ENCODE measurements around the gene RIMBP2.

The RIMBP2 gene

GRCh38 chr12:130495156-130495555 is 220.9 kb downstream of the RIMBP2 start:
- H3K4me1 Mint-ChIP-seq: no peaks in the 10 kb centered on the region
- peaks cover 7% of the 10 kb centered on the region for H3K9me3 Mint-ChIP-seq
- no peak overlapping the region for H3K4me3 Mint-ChIP-seq
- ATAC-seq: no peak
- H3K36me3 Mint-ChIP-seq: no peaks in the 10 kb centered on the region
- no peak overlapping the region for H3K27ac Mint-ChIP-seq
- H3K27me3 Mint-ChIP-seq: no peaks in the 10 kb centered on the region

- H3K4me3 Mint-ChIP-seq: no peak overlapping the region
- H3K27ac Mint-ChIP-seq: no peak overlapping the region
Observed at GRCh38 chr12:130494736-130495135, 221.4 kb downstream of the RIMBP2 start.

GRCh38 chr12:130493951-130494350 is 222.1 kb downstream of the RIMBP2 start:
- ATAC-seq: no peak

More at GRCh38 chr12:130494736-130495135, 221.4 kb downstream of the RIMBP2 start:
- no peak for ATAC-seq
- Mint-ChIP-seq H3K27me3 (no peaks in the 10 kb centered on the region), H3K4me1 (no peaks in the 10 kb centered on the region), H3K9me3 (peaks cover 7% of the 10 kb centered on the region), H3K36me3 (no peaks in the 10 kb centered on the region)

DNA sequence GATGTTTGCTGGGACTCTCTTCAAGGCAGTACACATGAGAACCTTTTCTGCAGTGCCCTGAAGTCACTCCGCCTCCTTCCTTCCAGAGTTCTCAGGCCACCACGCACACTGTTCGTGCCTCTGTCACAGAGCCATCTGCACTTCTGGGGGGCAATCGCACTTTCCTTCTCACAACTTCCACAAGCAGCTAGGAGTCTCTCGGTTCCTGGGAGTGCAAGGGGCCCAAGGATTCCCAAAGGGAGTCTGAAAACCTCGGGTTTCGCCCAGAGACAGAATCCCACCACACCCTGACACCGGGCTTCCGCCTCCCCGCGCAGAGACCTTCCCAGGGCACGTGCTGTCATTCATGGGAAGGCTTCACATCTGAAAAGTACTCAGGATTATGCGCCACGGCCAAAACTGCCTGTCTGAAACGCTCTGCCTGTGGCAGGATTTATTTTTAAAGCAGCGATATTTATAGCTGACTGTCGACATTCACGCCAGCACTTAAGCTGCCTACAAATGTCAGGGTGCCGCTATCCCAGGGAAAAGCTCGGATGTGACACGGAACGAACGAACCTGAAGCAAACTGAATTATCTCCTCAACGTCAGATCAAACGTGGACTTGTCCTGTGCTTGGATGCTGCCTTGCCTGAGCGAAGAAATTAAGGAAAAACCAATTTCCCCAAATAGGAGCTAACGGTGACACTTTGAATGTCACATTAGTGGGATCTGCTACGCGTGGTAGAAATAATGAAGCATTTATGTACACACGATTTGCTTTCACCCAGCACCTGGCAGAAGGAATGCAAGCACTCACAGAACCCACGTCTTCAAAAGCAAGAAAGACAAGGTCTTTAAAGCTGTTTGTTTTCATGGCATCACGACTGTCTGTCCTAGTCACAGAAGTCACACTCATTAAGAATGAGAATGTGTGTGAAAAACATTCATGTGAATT is 224.4 kb downstream of the RIMBP2 start:
- Mint-ChIP-seq H3K4me3 (no peak overlapping the region), H3K27me3 (no peaks in the 10 kb centered on the region), H3K27ac (no peak overlapping the region), H3K4me1 (no peaks in the 10 kb centered on the region), H3K36me3 (no peaks in the 10 kb centered on the region), H3K9me3 (peaks cover 2% of the 10 kb centered on the region)
- ATAC-seq: no peak

More at GRCh38 chr12:130493951-130494350, 222.1 kb downstream of the RIMBP2 start:
- Mint-ChIP-seq H3K36me3 (no peaks in the 10 kb centered on the region), H3K4me1 (no peaks in the 10 kb centered on the region), H3K27me3 (no peaks in the 10 kb centered on the region), H3K4me3 (no peak overlapping the region), H3K9me3 (peaks cover 3% of the 10 kb centered on the region), H3K27ac (no peak overlapping the region)

- H3K27ac Mint-ChIP-seq: no peak overlapping the region
- no peaks in the 10 kb centered on the region for H3K27me3 Mint-ChIP-seq
- H3K4me3 Mint-ChIP-seq: no peak overlapping the region
- no peaks in the 10 kb centered on the region for H3K36me3 Mint-ChIP-seq
- no peak for ATAC-seq
- peaks cover 2% of the 10 kb centered on the region for H3K9me3 Mint-ChIP-seq
- no peaks in the 10 kb centered on the region for H3K4me1 Mint-ChIP-seq
Observed at GRCh38 chr12:130490674-130491073, 225.4 kb downstream of the RIMBP2 start.

GRCh38 chr12:130489293-130489692 is 226.8 kb downstream of the RIMBP2 start:
- ATAC-seq: peak; percentile 18
- no peaks in the 10 kb centered on the region for H3K36me3 Mint-ChIP-seq
- no peaks in the 10 kb centered on the region for H3K27me3 Mint-ChIP-seq
- peaks cover 2% of the 10 kb centered on the region for H3K9me3 Mint-ChIP-seq
- no peak overlapping the region for H3K4me3 Mint-ChIP-seq
- no peaks in the 10 kb centered on the region for H3K4me1 Mint-ChIP-seq
- H3K27ac Mint-ChIP-seq: no peak overlapping the region

GRCh38 chr12:130488358-130488710 is 227.8 kb downstream of the RIMBP2 start:
- H3K27me3 Mint-ChIP-seq: no peaks in the 10 kb centered on the region
- no peaks in the 10 kb centered on the region for H3K36me3 Mint-ChIP-seq
- no peak for ATAC-seq
- H3K4me1 Mint-ChIP-seq: no peaks in the 10 kb centered on the region
- no peak overlapping the region for H3K27ac Mint-ChIP-seq
- H3K4me3 Mint-ChIP-seq: no peak overlapping the region
- H3K9me3 Mint-ChIP-seq: peaks cover 2% of the 10 kb centered on the region

GRCh38 chr12:130487636-130488357 is 228.3 kb downstream of the RIMBP2 start:
- H3K27ac Mint-ChIP-seq: no peak overlapping the region
- H3K36me3 Mint-ChIP-seq: no peaks in the 10 kb centered on the region
- H3K27me3 Mint-ChIP-seq: no peaks in the 10 kb centered on the region
- H3K4me3 Mint-ChIP-seq: no peak overlapping the region
- H3K9me3 Mint-ChIP-seq: peaks cover 2% of the 10 kb centered on the region
- ATAC-seq: no peak
- no peaks in the 10 kb centered on the region for H3K4me1 Mint-ChIP-seq

DNA sequence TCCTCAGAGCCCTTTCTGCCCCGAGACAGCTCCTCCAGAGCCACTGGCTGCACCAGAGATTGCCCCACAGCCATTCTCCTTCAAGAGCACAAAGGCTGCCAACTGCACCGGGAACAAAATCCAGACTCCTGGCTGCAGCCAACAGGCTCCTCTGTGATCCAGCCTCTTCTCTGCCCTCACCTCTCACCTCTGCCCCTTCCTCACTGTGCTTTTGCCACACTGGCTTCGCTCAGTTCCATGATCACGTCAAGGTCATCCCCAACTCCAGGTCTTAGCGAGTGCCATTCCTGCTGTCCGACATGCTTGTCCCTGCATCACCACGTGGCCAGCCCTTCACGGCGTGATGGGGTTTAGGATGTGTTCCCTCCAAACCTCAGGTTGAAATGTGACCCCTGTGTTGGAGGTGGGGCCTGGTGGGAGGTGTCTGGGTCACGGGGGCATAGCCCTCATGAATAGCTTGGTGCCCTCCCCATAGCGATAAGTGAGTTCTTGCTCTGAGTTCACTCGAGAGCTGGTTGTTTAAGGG is 229.1 kb downstream of the RIMBP2 start:
- Mint-ChIP-seq H3K36me3 (no peaks in the 10 kb centered on the region), H3K4me1 (no peaks in the 10 kb centered on the region), H3K9me3 (peaks cover 2% of the 10 kb centered on the region), H3K4me3 (no peak overlapping the region), H3K27me3 (no peaks in the 10 kb centered on the region), H3K27ac (no peak overlapping the region)
- no peak for ATAC-seq

DNA sequence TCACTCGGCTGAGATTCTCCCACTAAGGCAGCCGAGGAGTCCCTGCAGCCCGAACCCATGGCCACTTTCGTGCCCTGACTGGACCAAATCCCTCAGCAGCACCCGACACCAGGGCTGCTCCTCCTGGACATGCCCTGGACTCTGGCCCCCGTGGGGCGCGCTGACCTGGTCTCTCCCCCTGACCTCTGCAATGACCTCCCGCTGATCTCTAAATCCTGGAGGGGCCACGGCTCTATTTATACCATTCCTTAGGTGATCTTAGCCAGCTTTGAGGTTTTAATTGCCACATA is 230.0 kb downstream of the RIMBP2 start:
- H3K36me3 Mint-ChIP-seq: no peaks in the 10 kb centered on the region
- H3K27me3 Mint-ChIP-seq: peaks cover 2% of the 10 kb centered on the region
- H3K4me3 Mint-ChIP-seq: no peak overlapping the region
- peaks cover 2% of the 10 kb centered on the region for H3K9me3 Mint-ChIP-seq
- H3K4me1 Mint-ChIP-seq: no peaks in the 10 kb centered on the region
- ATAC-seq: no peak
- no peak overlapping the region for H3K27ac Mint-ChIP-seq

- Mint-ChIP-seq H3K4me3 (no peak overlapping the region), H3K27me3 (peaks cover 8% of the 10 kb centered on the region), H3K9me3 (peaks cover 2% of the 10 kb centered on the region), H3K36me3 (no peaks in the 10 kb centered on the region), H3K27ac (no peak overlapping the region), H3K4me1 (no peaks in the 10 kb centered on the region)
- no peak for ATAC-seq
Observed at GRCh38 chr12:130485291-130486145, 230.6 kb downstream of the RIMBP2 start.

GRCh38 chr12:130484221-130484620 is 231.9 kb downstream of the RIMBP2 start:
- Mint-ChIP-seq H3K27me3 (peaks cover 9% of the 10 kb centered on the region), H3K9me3 (peaks cover 2% of the 10 kb centered on the region), H3K27ac (no peak overlapping the region), H3K4me1 (no peaks in the 10 kb centered on the region), H3K4me3 (no peak overlapping the region), H3K36me3 (no peaks in the 10 kb centered on the region)
- no peak for ATAC-seq

DNA sequence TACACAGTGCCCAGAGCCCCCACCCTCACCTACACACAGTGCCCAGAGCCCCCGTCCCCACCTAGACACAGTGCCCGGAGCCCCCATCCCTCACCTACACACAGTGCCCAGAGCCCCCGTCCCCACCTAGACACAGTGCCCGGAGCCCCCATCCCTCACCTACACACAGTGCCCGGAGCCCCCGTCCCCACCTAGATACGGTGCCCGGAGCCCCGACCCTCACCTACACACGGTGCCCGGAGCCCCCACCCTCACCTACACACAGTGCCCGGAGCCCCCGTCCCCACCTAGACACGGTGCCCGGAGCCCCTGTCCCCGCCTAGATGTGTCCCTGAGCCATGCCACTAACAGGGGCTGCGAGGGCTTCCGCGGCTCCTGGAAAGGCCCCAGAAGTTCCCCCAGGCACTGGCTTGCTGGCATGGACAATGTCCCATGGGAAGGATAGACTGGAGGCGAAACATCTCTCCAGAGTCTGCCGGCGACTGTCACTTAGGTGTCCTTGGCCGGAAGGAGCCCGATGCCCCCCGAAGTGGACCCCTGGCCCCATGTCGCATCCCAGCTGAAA is 232.4 kb downstream of the RIMBP2 start:
- H3K27ac Mint-ChIP-seq: no peak overlapping the region
- peaks cover 2% of the 10 kb centered on the region for H3K9me3 Mint-ChIP-seq
- H3K4me1 Mint-ChIP-seq: no peaks in the 10 kb centered on the region
- no peak overlapping the region for H3K4me3 Mint-ChIP-seq
- H3K27me3 Mint-ChIP-seq: peaks cover 9% of the 10 kb centered on the region
- H3K36me3 Mint-ChIP-seq: no peaks in the 10 kb centered on the region
- ATAC-seq: no peak

DNA sequence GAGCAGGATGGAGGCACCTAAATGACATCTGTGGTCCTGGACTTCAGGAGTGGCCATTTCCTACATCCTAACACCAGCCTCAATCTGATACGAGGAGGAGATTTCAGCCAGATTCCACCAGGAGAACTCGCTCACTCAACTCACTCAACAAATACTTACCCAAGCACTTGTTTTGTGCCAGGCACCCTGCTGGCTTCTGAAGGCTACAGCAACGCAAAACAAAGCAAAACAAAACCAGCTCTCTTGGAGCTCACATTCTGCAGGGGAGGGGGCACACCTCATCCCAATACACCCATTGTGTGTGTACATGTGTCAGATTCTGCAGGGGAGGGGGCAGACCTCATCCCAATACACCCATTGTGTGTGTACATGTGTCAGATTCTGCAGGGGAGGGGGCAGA is 233.7 kb downstream of the RIMBP2 start:
- Mint-ChIP-seq H3K4me3 (no peak overlapping the region), H3K9me3 (peaks cover 2% of the 10 kb centered on the region), H3K4me1 (no peaks in the 10 kb centered on the region), H3K36me3 (no peaks in the 10 kb centered on the region), H3K27me3 (peaks cover 9% of the 10 kb centered on the region), H3K27ac (no peak overlapping the region)
- ATAC-seq: no peak

- H3K27ac Mint-ChIP-seq: no peak overlapping the region
- H3K27me3 Mint-ChIP-seq: peaks cover 9% of the 10 kb centered on the region
- H3K4me1 Mint-ChIP-seq: no peaks in the 10 kb centered on the region
- ATAC-seq: no peak
- no peak overlapping the region for H3K4me3 Mint-ChIP-seq
- no peaks in the 10 kb centered on the region for H3K9me3 Mint-ChIP-seq
- H3K36me3 Mint-ChIP-seq: no peaks in the 10 kb centered on the region
Observed at GRCh38 chr12:130481392-130481879, 234.7 kb downstream of the RIMBP2 start.
